SH-SY5Y (cell line): ENCODE results near the gene ZDHHC7.

Source experiments
- GATA2 ChIP-seq: IDR thresholded peaks from 2 replicates; pipeline ENCODE4 v1.6.1; 2011; ENCODE audit warnings: mild to moderate bottlenecking, low read depth, low read length
- GATA3 ChIP-seq: IDR thresholded peaks from 2 replicates; pipeline ENCODE4 v1.6.1; 2011; ENCODE audit warnings: low read depth, mild to moderate bottlenecking, low read length, moderate library complexity

DNA sequence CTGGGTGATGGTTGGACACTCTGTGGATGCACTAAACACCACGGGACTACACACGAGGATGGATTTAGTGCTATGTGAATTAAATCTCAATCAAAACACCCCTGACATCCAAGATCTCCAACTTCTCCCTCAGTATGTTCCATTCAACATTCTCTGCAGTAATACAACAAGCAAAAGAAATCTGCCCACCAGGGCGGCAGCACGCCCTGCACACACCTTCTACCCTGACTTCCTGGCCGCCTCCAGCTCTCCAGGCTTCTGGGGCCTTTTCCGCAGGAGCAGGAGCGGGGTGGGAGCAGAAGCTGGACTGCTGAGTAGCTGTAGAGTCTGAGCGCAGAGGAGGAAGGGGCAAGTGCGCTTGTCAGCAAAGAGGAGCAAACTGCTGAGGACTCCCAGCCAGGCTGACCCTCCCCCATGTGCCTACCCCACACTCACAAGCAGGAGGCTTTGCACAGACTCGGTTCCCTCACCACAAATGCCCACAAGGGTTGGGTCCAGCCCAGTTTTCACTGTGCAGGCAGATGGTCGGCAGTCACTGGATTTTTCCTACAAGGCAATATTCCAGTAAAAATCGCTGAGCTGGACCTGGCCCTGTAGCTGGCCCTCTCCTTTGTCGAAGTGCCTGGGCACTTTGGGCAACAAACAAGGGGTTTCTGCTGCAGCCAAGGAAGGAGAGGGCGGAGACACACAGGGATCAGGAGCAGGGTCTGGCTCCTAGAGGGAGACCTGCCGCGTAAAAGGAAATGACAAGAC lies 22.8 kb downstream of the ZDHHC7 start:
- TF ChIP-seq GATA2 (no peak), GATA3 (no peak)
